GM20000 (cell line): Measurements from ENCODE around the gene MRPS6.

ENCODE experiments used
- DNase-seq: peaks from one replicate; pipeline ENCODE4 v3.0.0; 2012; ENCODE audit warnings: low spot score
- CTCF ChIP-seq: IDR thresholded peaks from 2 replicates; pipeline ENCODE4 v1.5.1; 2012; ENCODE audit warnings: mild to moderate bottlenecking, control low read depth; ENCODE audit errors: extremely low read depth, missing control alignments

Gene MRPS6

DNA sequence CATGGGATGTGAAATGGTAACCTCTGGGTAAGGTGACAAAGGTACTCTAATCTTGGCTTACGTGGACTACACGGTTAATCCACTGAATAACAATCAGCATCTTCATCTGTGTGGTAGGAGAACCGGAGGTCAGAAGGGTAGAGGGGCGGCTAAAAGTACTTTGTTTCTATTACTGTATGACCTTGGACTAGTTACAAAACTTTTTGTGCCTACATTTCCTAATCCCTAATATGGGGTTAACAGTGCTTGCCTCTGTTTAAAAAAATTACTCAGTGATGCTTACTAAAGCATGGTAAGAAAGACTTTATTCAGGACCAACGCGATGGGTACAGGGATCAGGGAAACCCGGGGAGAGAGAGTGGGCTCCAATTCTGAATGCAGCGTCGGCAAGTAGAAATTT is 1.7 kb upstream of the MRPS6 start:
- no peak for TF ChIP-seq CTCF
- no peak for DNase-seq

- no peak for TF ChIP-seq CTCF
- DNase-seq, result no peak
Measured at GRCh38 chr21:34072145-34073031, 990 bp upstream of the MRPS6 start.

GRCh38 chr21:34073749-34074282 is 438 bp downstream of the MRPS6 start:
- peak; percentile 75 for DNase-seq
- TF ChIP-seq CTCF, result no peak

DNA sequence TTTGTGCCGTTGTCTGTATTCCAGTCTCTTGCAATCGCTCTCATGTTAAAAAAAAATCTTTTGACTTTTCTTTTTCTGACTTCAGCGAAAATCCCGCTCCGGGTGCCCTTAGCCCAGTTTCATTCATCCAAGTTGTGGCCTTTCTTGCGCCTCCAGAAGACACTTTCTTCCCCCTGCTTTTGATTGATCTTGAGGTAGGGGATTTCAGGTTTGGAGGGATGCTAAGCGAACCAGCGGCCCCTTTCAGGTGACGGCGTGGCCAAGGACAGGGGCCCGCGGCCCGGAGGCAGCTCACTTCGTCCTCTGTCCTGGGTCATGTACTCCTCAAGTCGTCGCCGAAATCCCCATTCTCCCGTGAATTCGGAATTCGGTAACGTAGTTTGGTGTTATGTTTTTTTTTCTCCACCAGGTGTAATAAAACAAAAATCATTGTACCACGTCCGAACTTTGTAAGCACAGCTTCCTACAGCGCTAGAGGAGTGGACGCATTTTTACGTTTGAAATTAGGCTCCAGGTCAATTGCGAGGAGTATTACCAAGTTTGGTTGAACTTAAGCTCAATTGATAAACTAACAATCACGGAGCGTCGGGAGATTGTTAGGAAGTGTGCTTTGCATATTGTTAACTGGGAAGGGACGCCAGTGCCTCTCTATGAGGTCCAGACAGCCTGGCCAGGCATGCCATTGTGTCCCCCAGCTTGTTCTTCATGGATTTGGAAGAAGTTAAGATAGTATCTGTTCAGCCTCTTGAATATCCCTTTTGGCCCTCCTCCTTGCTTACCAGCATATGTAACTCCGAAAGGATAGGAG is 1.1 kb downstream of the MRPS6 start:
- no peak for DNase-seq
- TF ChIP-seq CTCF, result no peak

DNA sequence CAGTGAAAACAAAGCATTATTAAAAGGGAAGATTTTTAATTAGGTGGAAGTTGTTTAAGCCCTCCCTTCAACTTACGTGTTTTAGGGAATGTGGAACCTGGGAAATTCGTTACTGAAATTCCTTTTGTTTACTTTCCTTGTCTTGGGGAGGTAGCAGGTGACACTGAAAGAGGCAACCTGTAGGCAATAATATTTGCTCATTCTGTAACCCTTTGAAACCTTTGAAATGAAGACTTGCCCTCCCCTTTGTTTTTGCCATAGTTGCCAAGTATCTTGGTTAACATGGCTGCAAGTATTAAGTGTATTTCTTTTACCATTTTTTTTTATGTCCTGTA is 1.7 kb downstream of the MRPS6 start:
- no peak for TF ChIP-seq CTCF
- no peak for DNase-seq

GRCh38 chr21:34075760-34076660 is 2.6 kb downstream of the MRPS6 start:
- no peak for DNase-seq
- no peak for TF ChIP-seq CTCF
